GM12878 (cell line): Measurements from ENCODE around the gene PATL2.

Source experiments
- CTCF ChIP-seq, 3 experiments: IDR thresholded peaks in 2 of 3; conservative IDR thresholded peaks in 1 of 3; 2 replicates each; pipeline ENCODE4 v1.5.1; 2011; ENCODE audit warnings: low read depth in 3 of 3, low read length in 3 of 3, mild to moderate bottlenecking in 3 of 3, control low read depth in 2 of 3, moderate library complexity in 2 of 3, inconsistent platforms in 1 of 3, mixed read lengths in 1 of 3; ENCODE audit not compliant: control insufficient read depth in 2 of 3, insufficient read depth in 1 of 3; ENCODE audit errors: extremely low read depth in 1 of 3
- EZH2 ChIP-seq: IDR thresholded peaks from 2 replicates; pipeline ENCODE4 v1.6.1; 2012; ENCODE audit warnings: low read depth, mild to moderate bottlenecking, control low read depth, inconsistent platforms, low read length, borderline replicate concordance; ENCODE audit not compliant: control insufficient read depth
- FOS ChIP-seq: IDR thresholded peaks from 3 replicates; pipeline ENCODE4 v1.6.1; 2011; ENCODE audit warnings: borderline replicate concordance; ENCODE audit not compliant: insufficient read length; ENCODE audit errors: extremely low read depth
- GABPA ChIP-seq: IDR thresholded peaks from 2 replicates; pipeline ENCODE4 v1.6.1; 2014; ENCODE audit warnings: antibody characterized with exemption, low read depth, mild to moderate bottlenecking, inconsistent platforms
- HDAC2 ChIP-seq: fragments of 200-600 bp; sonication (generic); IDR thresholded peaks from 2 replicates; pipeline ENCODE4 v1.6.1; 2017
- ZZZ3 ChIP-seq: IDR thresholded peaks from 2 replicates; pipeline ENCODE4 v1.6.1; 2011; ENCODE audit warnings: low read depth; ENCODE audit not compliant: control insufficient read depth, insufficient read length

- no peak for TF ChIP-seq HDAC2
- no peak for TF ChIP-seq FOS
- no peak for TF ChIP-seq GABPA
- no peak for TF ChIP-seq ZZZ3
- TF ChIP-seq EZH2, result no peak
- TF ChIP-seq CTCF (IDR thresholded peaks at IDR 0.05 in 2 of 3, conservative IDR thresholded peaks at IDR 0.05 in 1 of 3; ENCODE audit: control insufficient read depth in 2 of 3, extremely low read depth in 1 of 3, insufficient read depth in 1 of 3, low read depth in 3 of 3, low read length in 3 of 3), result no peak
Observed at GRCh38 chr15:44675911-44676310, 35.2 kb downstream of the PATL2 start.
